Kidney glomerular epithelial cell (primary cell): Measurements from ENCODE around the gene IL27RA.

Source experiments
- DNase-seq: peaks from one replicate; lab custom pipeline; 2025; lab: John Stamatoyannopoulos, UW

The IL27RA gene

GRCh38 chr19:14059652-14060155 is 28.1 kb downstream of the IL27RA start:
- DNase-seq, result no peak

DNA sequence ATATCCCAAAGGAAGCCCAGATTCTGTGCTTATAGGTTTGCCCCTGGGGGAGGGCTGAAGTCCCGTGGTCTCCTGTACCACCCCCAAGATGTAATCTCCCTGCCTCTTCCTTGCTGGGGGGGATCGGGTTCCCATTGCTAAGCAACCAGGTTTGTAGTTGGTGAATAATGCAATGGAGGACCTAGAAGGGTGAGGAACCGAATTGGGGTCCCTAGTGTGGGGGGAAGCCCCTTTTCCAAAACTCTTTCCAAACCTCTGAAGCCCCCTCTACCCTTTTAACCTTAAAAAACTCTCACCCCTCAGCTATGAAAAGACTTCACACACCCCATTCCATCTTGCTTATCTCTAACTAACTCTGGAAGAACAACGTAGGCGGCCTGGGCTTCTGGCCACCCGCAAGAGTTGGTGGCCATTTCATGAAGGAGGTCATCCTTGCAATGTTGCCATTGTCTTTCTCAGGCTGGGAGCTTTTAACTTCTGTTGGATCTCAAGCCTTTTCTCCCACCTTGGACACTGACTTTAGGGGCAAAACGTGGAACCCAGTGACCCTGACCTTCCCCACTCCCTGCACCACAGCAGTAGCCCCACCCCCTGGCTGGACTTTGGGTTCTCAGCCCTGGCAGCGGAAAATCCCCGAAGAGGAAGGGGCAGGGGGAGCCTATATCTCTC is 29.7 kb downstream of the IL27RA start:
- DNase-seq, result no peak

- peak; percentile 75 for DNase-seq
These were observed 30.4 kb downstream of the IL27RA start, which contains the start of gene PALM3 for GRCh38 chr19:14061751-14062557. Gene PALM3, minus strand, starts transcription at chr19:14062076. Its CDS starts 96 bp downstream, at chr19:14061980.

DNA sequence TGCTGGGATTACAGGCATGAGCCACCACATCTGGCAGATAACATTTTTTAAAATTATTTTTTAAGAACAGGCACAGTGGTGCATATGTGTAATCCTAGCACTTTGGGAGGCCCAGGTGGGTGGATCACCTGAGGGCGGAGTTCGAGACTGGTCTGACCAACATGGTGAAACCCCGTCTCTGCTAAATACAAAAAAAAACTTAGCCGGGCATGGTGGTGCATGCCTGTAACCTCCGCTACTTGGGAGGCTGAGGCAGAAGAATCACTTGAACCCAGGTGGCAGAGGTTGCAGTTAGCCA is 30.9 kb downstream of the IL27RA start:
- DNase-seq, result no peak

DNA sequence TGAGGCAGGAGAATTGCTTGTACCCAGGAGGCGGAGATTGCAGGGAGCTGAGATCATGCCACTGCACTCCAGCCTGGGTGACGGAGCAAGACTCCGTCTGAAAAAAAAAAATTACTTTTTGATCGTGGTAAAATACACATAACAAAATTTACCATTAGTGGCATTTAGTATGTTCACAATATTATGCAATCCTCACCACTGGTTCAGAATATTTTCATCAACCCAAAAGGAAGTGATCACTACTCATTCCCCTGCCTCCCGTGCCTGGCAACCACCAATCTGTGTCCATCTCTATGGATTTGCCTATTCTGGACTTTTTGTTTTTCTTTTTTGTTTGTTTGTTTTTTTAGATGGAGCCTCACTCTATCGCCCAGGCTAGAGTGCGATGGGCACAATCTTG is 31.5 kb downstream of the IL27RA start:
- no peak for DNase-seq

DNA sequence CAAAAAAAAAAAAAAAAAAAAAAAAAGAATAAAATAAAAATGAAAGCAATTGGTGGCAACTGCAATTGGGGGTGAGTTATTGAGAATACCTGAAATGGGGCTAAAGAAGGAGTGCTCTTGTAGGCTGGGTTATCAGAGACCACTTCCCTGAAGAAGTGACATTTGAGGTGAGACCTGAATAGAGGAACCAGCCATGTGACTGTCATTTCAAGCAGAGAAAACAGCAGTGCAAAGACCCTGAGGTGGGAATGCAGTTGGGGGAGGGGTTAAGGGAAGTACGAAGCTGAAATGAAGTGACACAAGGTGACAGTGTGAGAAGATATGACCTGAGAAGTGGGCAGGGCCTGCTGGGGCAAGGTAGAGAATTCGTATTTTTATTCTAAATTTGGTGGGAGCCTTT is 34.6 kb downstream of the IL27RA start:
- DNase-seq, result no peak

DNA sequence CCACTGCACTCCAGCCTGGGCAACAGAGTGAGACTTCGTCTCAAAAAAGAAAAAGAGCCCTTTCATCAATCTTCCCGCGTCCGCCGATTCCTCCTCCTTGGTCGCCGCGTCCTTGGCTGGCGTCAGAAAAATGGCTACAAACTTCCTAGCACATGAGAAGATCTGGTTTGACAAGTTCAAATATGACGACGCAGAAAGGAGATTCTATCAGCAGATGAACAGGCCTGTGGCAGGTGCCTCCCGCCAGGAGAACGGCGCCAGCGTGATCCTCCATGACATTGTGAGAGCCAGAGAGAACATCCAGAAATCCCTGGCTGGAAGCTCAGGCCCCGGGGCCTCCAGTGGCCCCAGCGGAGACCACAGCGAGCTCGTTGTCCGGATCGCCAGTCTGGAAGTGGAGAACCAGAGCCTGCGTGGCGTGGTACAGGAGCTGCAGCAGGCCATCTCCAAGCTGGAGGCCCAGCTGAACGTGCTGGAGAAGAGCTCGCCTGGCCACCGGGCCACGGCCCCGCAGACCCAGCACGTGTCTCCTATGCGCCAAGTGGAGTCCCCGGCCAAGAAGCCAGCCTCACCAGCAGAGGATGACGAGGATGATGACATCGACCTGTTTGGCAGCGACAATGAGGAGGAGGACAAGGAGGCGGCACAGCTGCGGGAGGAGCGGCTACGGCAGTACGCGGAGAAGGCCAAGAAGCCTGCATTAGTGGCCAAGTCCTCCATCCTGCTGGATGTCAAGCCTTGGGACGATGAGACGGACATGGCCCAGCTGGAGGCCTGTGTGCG is 38.9 kb downstream of the IL27RA start:
- no peak for DNase-seq

DNA sequence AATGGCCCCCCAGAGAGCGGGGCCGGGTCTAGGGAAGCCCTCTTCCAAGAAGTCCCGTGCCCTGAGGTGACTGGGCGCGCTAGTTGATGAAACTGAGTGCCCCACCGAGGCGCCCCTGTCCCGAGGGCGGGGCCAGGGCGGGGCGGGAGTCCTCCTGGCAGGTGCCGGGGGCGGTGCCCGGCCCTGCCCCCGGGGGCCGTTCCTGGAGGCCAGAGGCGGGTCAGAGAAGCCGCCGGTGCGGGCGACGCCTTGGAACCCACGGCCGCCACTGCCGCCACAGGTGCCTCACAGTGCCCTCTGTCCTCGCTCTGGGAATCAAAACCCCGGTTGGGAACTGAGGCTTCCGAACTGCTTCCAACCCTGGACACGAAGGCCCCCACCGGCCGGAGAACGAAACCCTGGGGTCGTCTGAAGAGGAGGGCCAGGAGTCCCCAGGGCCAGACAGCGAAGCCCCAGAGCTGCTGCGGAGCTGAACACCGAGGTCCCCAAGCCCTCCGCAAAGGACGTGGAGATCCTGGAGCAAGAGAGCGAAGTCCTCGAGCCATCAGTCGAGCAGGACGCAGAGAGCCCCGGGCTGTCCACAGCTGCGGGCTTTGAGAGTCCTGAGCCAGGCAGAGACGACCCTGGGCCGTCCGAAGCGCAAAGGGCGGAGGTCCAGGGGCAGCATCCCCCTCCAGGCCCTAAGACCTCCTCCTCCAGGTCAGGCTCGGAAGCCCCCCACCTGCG is 41.1 kb downstream of the IL27RA start, which contains the start of gene MISP3:
MISP3 (plus strand) TSS at position 252 of the 726 bp plus-strand sequence. CDS start 524 bp downstream, outside the sequence.
- DNase-seq, result no peak

DNA sequence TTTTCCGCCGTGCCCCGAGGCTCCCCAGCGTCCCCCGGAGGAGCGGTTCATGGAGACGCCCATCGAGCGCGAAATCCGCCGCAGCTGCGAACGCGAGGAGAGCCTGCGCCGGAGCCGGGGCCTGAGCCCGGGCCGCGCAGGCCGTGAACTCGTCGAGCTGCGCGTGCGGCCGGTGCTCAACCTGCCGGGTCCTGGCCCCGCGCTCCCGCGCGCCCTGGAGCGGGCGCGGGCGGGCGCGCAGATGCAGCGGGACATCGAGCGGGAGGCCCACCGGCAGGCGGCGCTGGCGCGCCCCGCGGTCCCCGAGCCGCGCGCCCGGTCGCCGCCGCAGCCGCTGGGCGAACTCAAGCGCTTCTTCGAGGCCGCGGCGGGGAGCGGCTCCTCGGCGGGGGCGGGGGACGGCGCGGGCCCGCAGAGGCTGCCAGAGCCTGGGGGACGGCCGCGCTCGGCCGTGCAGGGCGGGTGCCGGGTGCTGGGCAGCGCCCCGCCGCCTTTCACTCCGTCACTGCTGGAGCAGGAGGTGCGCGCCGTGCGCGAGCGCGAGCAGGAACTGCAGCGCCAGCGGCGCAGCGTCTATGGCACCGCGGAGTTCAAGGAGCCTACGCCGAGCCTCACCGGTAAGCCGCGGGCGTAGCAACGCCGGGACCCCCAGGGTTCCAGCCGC is 41.8 kb downstream of the IL27RA start:
- DNase-seq, result peak; percentile 49

DNA sequence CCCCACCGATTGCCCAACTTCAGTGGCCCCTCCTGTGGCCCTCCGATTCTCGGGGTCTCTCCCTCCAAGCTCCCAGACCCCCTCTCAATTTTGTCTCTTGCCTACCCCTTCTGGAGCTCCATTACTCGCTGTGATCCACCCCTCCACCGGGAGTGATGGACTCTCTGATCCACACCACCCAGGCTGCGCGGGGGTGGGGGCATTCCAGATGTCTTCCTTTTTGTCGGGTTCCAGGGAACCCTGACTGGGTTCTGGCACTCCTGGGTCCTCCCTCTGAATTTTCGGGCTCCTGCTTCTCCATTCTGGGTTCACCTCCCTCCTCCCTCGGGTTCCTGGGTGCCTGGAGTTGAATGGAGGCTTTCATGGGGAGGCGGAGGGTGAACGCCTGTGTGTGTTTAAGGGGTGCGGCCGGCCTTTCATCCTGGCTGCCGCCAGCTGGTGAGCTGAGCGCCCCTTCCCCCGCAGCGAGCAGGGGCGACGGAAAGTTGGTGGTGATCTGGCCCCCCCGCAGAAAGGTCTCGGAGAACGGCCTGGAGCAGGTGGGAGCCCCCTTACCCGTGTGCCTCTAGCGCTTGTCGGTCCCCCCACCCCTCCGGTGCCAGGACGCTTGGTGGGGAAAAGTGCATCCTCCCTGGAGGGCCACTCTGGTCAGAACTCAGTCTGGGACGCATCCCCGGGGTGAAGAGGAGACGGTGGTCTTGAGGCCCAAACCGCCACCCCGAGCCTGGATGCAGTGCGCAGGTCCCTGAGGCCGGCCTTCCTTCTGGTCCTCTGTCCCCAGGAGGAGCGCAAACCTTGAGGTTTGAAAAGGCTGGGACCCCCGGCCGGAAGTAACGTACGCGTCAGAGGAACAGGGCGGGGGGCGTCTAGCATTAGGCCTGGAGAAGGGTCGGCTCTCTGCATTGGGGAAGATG is 42.6 kb downstream of the IL27RA start:
- DNase-seq, result no peak

DNA sequence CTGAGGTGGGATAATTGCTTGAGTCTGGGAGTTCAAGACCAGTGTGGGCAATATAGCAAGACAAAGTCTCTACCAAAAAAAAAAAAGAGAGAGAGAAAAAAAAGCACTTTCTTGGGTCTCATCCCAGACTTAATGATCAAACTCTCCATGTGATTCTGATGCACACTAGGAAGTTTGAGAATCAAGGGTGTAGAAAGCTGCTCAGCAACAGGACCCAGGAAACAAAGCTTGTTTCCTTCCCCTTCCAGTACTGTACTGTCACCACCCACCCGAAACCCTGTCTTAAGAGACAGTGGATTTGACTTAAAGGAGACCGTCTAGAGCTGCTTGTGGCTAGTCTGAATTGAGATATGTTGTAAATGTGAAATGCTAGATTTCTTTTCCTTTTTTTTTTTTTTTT is 46.8 kb downstream of the IL27RA start:
- no peak for DNase-seq

- peak; percentile 100 for DNase-seq
These were observed 49.6 kb downstream of the IL27RA start for GRCh38 chr19:14080887-14081796.

GRCh38 chr19:14081797-14082674 is 50.5 kb downstream of the IL27RA start:
- no peak for DNase-seq

DNA sequence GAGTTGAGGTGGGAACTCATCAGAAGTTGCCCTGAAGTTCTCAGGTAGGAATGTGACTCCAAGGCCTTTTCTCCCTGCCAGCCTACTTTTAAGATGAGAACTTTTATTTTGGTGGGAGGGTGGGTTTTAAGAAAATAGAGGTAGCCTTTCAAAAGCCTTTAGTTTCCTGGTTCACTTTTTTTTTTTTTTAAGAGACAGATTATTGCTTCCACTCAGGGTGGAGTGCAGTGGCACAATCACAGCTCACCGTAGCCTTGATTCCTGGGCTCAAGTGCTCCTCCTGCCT is 51.1 kb downstream of the IL27RA start:
- DNase-seq, result no peak

DNA sequence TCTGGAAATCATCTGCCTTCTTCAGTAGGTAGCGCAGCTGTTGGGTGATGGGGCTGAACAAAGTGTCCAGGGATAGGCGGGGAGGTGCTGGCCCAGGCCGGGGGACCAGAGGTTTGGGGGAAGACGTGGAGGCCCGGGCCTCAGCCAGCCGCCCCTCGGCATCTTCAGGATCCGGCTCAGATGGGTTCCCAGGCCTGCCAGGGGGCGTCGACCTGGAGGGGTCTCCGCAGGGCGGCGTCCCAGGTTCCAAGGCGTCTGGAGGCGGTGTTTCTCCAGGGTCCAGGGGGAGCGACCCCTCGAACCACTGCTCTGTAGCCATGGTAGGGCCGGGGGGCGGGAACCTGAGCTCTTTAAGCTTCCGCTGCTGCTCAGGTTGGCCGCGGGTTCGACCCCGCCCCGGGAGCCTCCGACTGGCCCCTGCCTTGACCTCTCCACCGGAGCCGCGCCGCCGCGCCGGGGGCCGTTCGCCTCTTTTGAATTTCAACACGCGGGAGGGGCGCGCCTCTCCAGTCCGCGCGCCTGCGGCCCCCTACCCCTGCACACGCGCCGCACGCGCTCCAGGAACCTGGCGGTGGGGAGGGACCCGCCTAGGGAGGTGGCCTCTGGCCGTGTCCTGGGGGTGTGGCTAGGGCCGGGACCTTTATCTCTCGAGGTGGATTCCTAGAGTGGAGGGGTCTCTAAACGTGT is 53.9 kb downstream of the IL27RA start, which contains the start of gene C19orf67:
C19orf67 (minus strand) TSS at position 475 of the 687 bp plus-strand sequence; CDS start at position 319, 156 bp downstream.
- no peak for DNase-seq

- no peak for DNase-seq
These were observed 54.5 kb downstream of the IL27RA start for GRCh38 chr19:14086098-14086497.

- DNase-seq, result no peak
These were observed 57.3 kb downstream of the IL27RA start for GRCh38 chr19:14088634-14089411.
